ENCODE results near the gene ANXA3.
"Not testable (repeated sequence)": the region's sequence is repeated elsewhere in the genome, so short reads cannot be mapped to it uniquely, and the experiment has no call there.

The ANXA3 gene

DNA sequence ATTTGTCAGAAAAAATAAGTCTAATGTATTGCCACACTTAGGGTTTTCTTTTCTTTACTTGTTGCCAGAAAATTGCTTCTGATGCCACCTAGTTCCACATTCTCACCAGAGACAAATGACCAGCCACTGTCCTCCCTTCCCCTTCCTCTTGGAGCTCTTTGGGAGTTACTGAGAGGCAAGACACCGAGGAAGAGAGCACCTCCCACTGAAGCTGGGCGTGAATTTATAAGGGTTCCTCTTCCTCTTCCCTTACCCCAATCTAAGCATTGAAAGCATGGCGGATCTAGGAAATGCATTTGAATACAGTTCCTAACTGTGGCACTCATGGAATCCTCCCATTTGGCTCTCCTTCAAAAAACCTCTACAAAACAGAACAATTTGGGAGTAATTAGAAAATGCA is 30.0 kb downstream of the ANXA3 start:
- DNase-seq, result peak; percentile 22 to 32

DNA sequence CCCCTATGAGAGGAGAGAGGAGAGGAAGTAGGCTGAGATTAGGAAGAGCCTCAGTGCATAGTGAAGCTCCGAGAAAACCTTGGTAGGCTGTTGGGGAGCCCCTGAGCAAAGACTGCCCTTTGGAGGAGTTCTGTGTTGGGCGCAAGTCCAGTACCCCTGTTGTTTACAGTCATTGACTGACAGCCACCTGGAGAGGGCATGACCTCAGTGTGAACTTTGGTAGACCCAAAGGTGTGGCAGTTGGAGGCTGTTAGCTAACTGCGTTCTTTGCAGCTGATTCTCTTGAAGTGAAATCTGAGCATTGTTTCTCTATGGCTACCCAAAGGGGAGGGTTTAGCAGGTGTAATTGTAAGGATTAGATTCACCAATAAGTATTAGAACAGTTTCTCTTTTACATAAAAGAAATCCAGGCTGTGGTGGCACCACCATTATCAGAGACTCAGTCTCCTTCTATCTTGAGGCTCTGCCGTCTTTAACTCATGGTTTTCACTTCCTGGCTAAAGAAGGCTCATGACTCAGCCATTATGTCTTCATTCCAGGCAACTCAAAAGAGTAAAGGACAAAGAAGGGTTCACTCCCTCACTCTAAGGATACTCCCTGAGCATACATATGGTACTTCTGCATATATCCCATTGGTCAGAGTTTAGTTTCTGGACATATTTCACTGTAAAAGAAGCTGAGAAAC is 33.4 kb downstream of the ANXA3 start:
- DNase-seq, result no peak

DNA sequence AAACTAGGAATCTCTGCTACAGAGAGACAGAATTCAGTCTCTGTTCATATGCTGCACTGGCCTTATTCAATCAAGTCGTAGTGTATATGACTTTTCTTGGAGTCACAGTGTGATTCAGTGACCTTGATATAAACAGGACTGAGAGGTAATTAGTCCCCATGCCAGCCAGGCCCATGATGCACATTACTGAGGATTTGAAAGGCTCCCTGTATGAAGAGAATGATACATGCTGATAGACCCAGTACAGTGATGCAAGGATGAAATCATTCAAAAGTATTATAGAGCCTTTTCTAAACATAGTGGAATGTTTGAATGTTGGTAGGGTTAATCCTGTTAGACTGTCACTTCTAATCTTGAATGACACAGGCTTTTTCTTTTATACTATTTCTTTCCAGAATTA is 34.1 kb downstream of the ANXA3 start:
- no peak for DNase-seq

GRCh38 chr4:78588894-78589545 is 37.5 kb downstream of the ANXA3 start:
- no peak for DNase-seq

GRCh38 chr4:78591404-78591803 is 39.8 kb downstream of the ANXA3 start:
- DNase-seq, result no peak

DNA sequence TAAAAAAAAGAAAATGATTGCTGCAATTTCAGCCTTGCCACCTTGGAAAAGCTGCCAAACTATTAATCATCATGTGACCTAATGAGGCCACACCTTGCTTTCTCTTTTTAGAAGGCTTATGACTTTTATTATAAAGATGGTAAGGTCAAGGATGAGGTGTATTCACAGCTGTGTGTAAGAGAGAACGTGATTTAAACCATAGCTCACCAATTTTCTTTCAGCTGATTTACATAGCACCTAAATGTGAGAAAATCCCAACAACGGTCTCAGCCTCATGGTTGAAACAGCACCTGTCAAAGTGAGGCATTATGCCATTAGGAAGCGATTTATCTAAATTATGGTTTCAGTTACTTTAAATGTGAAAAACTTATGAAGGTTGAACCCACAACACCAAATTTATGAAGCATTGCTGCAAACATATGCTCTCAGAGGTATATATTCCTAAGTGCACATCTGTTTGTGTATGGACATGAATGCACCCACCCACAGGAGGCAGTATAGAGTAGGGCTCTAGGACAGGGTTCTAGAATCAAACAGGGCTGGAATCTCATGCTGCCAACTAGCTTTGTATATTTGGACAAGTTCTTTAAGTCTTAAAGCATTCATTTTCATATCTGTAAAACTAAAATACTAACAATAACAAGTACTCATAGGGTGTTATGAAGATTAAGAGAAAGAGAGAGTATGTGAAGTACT is 40.7 kb downstream of the ANXA3 start:
- peak; percentile 31 to 56 for DNase-seq

DNA sequence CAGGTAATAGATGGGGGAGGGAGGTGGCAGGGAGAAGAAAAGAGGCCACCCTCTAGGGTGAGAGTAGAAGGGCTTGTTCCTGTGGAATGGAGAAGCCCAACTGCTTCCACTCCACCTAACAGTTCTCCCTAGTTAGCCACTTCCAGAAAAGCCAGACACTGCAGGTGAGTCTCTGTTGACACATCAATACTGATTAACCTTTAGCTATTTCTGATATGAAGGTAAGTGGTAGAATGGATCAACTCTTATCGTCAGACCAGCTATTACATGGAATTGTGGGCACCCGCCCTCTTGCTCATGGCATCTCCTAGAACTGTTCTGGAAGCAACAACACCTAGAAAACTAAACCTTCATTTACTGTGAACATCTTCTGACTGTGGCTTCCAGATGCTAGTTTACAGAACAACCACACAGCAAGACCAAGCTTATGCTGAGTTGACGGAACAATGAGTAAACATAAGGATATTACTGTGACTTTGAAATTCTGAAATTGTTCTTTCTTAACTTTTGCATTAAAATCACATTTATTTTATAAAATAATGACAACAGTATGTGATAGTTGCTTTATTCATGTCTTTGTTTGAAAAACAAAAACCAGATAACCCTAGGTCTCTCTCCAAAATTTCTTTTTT is 44.7 kb downstream of the ANXA3 start:
- no peak for DNase-seq

DNA sequence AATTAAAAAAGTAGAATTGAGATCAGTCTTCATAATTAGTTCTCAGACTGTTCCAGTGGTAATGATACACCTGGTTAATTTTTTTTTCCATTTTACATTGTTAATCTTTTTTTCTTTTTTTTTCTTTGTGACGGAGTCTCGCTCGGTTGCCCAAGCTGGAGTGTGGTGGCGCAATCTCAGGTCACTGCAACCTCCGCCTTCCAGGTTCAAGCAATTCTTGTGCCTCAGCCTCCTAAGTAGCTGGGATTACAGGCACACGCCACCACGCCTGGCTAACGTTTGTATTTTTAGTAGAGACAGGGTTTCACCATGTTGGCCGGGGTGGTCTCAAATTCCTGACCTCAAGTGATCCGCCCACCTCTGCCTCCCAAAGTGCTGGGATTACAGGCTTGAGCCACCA is 46.9 kb downstream of the ANXA3 start:
- not testable (repeated sequence) for DNase-seq

DNA sequence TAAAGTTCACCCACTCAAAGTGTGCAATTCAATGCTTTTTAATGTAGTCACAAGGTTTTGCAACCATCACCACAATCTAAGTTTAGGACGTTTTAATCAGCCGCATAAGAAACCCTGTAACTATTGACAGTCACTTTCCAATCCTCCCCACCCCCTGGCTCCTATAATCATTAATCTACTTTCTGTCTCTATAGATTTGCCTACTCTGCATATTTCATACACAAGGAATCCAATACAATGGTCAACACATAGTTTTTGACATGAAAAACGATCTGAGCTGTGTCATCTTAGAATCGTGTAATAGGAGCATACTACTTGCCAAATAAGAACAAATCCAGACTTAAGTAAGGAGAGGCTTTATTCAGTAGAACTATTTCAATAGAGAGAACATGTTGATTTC is 47.6 kb downstream of the ANXA3 start:
- DNase-seq, result no peak

DNA sequence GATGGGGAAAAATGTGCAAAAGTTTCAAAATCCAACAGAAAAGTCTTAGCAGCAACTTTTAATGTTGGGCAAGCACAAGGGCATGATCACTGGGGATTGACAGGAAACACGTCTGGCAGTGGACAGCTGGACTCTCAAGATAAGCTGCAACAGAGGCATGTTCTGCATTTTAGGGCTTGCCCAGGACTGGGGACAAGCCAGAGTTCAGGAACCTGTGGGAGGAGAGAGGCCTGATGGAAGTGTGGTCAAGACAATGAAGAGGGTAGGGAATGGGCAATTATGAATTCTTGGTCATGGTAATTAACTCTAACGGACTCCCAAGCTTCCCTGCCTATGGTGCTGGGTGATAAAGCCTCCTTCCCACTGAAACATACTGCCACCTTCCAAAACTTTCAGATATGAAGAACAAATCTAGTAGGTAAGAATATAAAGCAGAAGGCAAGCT is 48.4 kb downstream of the ANXA3 start:
- no peak for DNase-seq

DNA sequence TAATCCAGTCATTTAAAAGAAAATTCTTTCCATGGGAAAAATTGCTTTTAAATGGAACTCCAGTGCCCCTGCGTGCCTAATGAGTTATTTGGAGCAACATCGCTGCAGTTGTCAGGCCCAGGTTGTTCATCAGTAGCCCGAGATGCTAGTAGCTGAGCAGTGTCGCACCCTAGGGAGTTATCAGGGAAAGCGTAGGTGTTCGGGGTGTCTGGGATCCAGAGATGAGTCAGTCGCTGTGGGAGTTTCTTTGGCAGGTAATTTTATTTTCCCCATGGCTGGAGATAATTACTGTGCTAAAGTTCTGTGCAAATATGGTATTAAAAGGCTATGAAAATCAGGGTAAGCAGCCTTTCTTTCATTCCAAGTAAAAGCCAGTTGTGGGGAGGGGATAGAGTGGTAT is 49.4 kb downstream of the ANXA3 start:
- no peak for DNase-seq

DNA sequence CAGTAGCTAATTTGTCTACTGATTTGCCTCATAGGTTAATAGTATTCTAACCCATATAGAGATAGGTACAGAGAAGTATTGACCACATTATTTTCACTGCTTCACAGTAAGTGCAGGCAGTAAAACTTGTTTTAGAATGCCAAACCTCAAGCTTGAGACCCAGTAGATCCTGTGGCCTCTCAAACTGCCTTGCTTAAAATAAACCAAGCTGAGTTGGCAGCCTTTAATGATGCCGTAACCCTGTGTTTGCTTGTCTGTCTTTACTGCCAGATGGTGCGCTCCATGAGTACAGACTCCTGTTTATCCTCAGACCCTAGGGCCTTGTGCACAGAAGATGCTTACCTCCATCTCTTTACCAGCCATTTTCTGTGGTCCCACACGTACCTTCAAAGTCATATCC is 50.8 kb downstream of the ANXA3 start:
- DNase-seq, result no peak

- no peak for DNase-seq
These were observed 51.8 kb downstream of the ANXA3 start for GRCh38 chr4:78603384-78603783.

DNA sequence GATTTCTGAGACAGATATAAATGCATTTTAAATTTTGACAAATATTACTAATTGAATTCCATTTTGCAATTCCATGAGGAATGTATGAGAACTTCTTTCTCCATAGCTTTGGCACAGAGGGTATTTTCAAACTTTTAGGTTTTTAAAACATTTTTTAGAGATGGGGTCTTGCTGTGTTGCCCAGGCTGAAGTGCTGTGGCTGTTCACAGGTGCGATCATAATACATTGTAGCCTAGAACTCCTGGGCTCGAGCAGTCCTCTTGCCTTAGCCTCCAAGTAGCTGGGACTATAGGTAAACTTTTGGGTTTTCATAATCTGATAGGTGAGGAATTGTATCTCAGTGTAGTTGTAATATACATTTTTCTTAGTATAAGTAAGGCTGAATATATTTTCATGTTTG is 53.4 kb downstream of the ANXA3 start:
- no peak for DNase-seq

DNA sequence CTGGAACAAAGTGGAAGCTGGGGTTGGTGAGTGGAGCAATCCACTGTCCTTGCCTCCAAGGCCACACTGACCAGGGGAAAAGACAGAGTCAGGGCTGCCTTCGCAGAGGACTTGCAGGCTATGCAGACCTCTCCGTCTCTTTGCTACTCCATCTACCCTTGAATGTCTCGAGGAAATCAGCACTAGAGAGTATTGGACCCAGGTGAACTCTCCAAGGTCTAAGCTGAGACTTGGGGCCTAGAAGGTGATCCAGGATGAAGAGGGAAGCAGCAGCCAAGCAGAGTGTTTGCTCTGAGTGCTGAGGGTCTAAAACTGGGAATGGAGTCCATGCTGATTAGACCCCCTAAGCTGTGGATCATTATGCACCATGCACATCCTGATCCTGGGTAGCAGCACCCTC is 54.5 kb downstream of the ANXA3 start:
- DNase-seq, result no peak

DNA sequence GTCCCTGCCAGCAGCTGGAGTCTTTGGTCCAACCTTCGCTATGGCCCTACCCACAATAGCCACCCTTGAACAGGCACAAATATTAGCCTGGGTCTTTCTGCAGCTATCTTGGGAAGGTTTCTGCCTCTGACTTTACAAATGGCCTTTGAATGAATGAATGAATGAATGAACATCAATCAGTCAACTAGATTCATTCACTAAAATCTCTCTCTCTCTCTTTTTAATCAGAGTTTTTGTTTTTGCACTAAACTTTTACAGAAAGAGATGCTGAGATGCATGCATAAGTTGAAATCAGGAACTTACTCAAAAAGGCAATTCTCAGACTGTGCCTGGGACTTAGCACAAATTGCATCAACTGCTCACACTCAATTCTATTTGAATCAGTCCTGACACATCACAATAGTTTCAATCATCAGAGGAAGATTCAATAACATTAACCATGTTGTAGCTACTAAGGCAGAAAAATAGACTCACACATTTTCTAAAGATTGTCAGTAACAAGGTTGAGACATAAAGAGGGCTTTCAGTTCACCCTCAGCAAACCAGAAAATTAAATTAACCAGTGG is 55.0 kb downstream of the ANXA3 start:
- DNase-seq, result no peak

GRCh38 chr4:78608684-78609083 is 57.1 kb downstream of the ANXA3 start:
- no peak for DNase-seq

- no peak for DNase-seq
These were observed 58.0 kb downstream of the ANXA3 start for GRCh38 chr4:78609580-78609979.

DNA sequence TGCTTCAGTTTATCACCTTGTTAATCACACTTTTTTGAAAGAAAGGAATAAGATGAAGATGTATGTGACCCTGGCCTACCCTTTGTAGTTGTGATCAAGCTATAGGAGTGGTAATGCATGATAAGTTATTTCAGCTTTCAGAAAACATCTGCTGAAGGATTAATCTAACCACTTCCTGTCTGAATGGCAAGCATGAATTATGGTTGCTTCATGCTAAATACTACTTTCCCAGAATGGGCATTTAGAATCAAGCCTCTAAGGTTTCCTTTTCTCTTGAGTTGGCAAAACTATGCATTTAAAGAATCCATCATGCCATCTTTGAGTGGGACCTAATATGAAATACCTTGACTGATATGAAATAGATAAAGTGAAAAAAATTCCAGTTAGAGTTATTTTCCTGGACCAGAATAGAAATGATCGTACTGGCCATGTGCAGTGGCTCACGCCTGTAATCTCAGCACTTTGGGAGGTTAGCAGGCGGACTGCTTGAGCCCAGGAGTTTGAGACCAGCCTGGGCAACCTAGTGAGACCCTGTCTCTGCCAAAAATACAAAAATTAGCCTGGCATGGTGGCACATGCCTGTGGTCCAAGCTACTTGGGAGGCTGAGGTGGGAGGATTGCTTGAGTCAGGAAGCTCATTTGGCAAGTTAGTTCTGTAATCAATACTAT is 59.1 kb downstream of the ANXA3 start:
- DNase-seq, result peak; percentile 68 to 83

GRCh38 chr4:78611215-78611558 is 59.6 kb downstream of the ANXA3 start:
- no peak for DNase-seq

- DNase-seq, result peak; percentile 63 to 67
These were observed 61.0 kb downstream of the ANXA3 start for GRCh38 chr4:78612398-78613178.
